Measurements from ENCODE around the gene DPH1.
A peak's percentile ranks its signal among the peaks of the same experiment; 100 is the strongest.

DPH1 gene

DNA sequence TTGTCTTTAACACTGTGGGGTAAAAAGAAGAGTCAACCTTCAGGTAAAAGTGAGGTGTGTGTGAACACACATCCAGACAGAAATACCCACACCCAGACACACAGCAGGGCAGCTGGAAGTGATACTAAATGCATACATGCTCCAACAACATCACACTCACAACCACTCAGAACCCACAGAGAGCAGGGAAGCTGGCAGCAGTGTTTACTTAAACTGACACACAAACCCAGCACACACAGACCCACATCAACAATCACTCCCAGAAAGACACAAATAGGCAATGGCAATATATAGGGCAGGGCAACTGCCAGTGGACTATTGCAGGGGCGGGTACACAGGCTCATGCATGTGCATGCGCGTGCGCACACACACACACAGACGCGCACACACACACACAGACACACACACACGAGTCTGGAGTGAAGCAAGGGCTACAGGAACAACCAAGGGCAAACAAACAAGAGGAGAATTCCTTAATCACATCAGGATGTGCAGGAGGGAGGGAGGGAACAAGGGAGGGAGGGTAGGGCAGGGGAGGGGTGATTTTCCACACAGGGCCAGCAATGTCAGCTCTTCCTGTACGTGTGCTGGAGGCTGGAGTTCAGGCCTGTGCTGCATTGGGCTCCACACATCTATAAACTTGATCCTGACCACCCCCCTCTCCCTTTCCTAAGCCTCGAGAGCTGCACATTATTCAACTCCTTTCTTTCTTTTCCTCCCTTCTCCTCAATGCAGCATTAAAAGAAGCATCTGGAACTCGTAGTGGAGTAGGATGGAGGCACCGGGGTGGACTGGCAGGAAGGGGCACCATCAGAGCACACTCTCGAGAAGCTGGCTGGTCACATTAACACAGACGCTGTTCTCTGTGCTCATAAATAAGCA, 55.1 kb downstream of the DPH1 start:
- no peak for DNase-seq

GRCh38 chr17:2085648-2085949, 55.6 kb downstream of the DPH1 start:
- DNase-seq: no peak

DNA sequence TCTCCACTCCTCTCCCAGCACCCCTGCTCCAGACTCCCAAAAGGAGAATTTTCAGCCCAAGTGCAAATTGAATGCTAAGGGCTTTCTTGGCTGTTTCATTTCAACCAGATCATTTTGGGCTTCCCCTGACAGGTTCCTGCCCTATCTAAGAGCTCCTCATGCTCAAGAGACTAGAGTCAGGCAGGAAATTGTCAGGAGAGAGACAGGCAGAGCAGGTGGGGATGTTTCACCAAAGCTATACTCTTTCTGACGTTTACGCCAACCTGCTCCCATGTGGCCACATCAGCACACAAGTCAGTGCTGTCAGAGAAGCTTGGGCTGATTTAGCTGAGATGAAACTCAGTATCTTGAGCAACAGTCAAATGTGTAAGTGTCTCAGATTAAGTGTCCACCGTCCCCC, 56.4 kb downstream of the DPH1 start:
- no peak for DNase-seq

- peak; percentile 22 for DNase-seq
These were observed 57.8 kb downstream of the DPH1 start for GRCh38 chr17:2087597-2088211.

DNA sequence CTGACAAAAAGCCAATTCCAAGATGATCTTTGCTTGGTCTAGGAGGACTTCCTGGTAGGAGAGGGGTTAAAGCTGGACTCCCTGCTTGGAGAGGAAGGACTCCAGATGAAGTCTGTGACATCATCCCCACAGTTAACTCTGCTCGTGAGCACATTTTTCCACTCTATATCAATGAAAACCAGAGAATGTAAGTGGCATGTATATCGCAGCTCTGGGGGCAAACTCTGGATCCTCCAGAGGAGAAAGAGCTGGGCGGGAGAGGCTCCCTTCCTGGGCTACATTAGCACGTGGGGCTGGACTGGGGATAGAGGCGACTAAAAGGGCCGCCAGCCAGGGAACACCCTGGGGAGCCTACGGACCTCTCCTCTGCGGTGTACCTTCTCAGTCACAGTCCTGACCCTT, 59.1 kb downstream of the DPH1 start:
- DNase-seq: no peak

- DNase-seq: no peak
These were observed 60.3 kb downstream of the DPH1 start for GRCh38 chr17:2090210-2090641.

DNA sequence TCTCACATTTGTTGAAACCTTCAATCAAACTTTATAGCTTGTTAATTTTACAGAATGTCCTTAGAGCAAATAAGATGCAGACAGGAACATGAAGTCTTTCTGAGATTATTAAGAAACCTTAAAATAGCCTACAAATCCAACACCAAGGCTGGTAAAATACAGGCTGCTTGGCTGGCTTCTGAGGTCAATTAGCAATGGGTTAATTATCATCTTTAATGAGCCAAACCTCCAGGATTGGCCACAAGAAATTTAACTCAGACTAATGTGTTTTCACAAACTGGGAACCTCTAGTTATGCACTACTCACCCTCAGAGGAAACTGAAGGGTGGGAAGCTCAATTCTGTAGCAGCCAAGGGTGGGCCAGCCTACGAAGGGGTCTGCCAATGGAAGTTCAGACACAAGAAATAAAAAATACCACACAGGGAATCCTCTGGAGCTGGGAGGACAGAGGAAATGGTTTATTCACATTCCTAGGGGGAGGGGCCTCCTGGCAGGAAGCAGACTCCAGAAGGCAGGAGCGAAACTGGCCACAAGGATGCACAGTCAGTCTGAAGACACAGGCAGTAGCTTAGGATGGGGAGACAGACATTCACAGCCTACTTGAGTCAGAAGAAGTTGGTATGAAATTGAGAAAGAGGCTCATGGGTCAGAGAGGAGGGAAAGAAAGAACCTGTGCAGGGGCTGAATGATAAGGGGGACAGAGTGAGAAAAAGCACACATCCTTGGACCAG, 61.0 kb downstream of the DPH1 start:
- DNase-seq: no peak

GRCh38 chr17:2092253-2092652, 62.3 kb downstream of the DPH1 start:
- no peak for DNase-seq

DNA sequence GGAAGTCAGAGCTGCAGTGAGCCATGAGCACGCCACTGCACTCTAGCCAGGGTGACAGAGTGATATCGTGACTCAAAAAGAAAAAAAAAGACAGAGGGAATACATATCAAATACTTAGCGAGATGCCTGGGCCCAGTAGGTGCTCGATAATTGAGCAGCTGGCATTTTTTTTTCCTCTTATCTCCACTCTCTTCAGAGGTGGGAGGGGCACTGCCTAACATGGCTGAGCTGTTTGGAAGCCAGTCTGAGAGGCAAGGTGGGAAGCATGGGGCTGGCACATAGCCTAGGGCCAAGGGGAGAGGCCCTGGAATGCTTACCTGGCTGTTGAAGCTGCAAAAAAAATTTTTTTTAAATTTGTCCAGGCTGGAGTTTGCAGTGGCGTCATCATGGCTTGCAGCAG, 63.4 kb downstream of the DPH1 start:
- DNase-seq: no peak
